ENCODE results near the gene BCAT1.

BCAT1 gene

DNA sequence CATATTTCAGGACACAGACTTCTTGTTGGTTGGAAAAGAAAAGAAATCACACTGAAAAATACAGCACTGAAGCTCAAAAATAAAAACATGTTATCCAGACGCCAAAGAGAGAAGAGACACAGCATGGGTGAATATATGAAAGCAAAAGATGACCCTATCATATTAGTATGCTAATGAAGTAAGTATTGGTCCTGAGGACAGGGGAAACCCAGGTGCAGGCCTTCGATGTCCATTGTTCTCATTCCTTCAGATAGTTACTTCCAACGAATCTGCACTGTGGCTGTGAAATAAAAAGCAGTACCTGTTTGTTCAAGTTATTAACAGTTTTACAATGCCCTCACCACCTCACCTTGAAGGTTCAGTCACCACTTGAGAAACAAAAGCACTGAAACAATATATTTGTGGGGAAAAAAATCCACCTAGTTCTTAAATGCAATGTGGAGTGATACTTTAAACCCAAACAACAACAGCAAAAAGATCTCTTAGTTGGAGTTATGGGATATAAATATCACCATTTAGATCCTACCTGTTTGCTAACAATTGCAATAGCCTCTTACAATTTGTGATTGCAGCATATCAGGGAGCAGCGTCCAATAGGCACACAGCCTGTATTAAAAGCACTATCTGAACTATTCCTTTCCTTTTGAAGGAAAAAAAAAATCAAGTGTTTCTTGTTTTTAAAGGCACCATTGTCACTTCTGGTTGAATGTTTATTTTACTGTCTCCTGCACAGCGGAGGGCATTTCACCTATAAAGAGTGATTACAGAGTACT lies 188.1 kb downstream of the BCAT1 start:
- TF ChIP-seq, protein P1, sequence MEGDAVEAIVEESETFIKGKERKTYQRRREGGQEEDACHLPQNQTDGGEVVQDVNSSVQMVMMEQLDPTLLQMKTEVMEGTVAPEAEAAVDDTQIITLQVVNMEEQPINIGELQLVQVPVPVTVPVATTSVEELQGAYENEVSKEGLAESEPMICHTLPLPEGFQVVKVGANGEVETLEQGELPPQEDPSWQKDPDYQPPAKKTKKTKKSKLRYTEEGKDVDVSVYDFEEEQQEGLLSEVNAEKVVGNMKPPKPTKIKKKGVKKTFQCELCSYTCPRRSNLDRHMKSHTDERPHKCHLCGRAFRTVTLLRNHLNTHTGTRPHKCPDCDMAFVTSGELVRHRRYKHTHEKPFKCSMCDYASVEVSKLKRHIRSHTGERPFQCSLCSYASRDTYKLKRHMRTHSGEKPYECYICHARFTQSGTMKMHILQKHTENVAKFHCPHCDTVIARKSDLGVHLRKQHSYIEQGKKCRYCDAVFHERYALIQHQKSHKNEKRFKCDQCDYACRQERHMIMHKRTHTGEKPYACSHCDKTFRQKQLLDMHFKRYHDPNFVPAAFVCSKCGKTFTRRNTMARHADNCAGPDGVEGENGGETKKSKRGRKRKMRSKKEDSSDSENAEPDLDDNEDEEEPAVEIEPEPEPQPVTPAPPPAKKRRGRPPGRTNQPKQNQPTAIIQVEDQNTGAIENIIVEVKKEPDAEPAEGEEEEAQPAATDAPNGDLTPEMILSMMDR (IDR thresholded peaks at IDR 0.05; ENCODE audit: poor library complexity, severe bottlenecking) = no peak
- H3K36me3 ChIP-seq (ENCODE audit: low read depth) = no peaks in the 10 kb centered on the region
- no peaks in the 10 kb centered on the region for H3K27me3 ChIP-seq (ENCODE audit: insufficient read depth, poor library complexity, severe bottlenecking)
- DNase-seq (ENCODE audit: low spot score) (no peak), ATAC-seq (ENCODE audit: low read depth) (no peak)
- H3K9me3 ChIP-seq (ENCODE audit: severe bottlenecking) = no peaks in the 10 kb centered on the region
- no peaks in the 10 kb centered on the region for H3K4me1 ChIP-seq (ENCODE audit: insufficient read depth, poor library complexity, severe bottlenecking)
- no peak overlapping the region for H3K4me3 ChIP-seq (ENCODE audit: severe bottlenecking)
- H3K27ac ChIP-seq (ENCODE audit: poor library complexity, severe bottlenecking) = no peak overlapping the region

DNA sequence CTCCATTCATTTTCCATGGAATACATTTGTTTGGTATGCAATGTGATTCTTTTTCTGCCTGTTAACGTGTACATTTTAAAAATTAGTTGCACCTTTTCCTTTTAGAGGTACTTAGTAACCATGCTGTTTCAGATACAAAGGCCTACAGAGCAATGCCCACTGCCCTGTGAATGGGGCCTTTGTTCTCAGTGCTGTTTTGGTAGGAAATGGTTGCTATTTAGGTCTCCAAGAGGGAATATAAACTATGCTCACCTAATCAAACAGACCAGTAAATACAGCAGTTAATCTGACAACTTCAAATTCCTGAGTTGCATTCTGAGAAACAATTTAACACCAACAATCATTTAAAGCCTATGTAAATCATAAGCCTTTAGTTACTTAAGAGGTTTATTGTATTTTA lies 188.7 kb downstream of the BCAT1 start:
- ATAC-seq (ENCODE audit: low read depth) (no peak), DNase-seq (ENCODE audit: low spot score) (no peak)
- TF ChIP-seq, protein P1 (IDR thresholded peaks at IDR 0.05; ENCODE audit: poor library complexity, severe bottlenecking) = no peak
- no peaks in the 10 kb centered on the region for H3K27me3 ChIP-seq (ENCODE audit: insufficient read depth, poor library complexity, severe bottlenecking)
- no peaks in the 10 kb centered on the region for H3K9me3 ChIP-seq (ENCODE audit: severe bottlenecking)
- no peak overlapping the region for H3K27ac ChIP-seq (ENCODE audit: poor library complexity, severe bottlenecking)
- H3K36me3 ChIP-seq (ENCODE audit: low read depth) = no peaks in the 10 kb centered on the region
- no peak overlapping the region for H3K4me3 ChIP-seq (ENCODE audit: severe bottlenecking)
- H3K4me1 ChIP-seq (ENCODE audit: insufficient read depth, poor library complexity, severe bottlenecking) = peaks cover 5% of the 10 kb centered on the region

Data from RWPE2 (cell line).